HG02642 (cell line): ENCODE results near the gene ZBTB43.
"Not testable (repeated sequence)": the region's sequence is repeated elsewhere in the genome, so short reads cannot be mapped to it uniquely, and the experiment has no call there.

Experiments
- ATAC-seq: cut with Tn5 transposase; IDR thresholded peaks from one replicate; pipeline ENCODE4 v1.9.1; 2021; ENCODE audit warnings: mild to moderate bottlenecking; ENCODE audit not compliant: unreplicated experiment, poor library complexity

ZBTB43 gene

DNA sequence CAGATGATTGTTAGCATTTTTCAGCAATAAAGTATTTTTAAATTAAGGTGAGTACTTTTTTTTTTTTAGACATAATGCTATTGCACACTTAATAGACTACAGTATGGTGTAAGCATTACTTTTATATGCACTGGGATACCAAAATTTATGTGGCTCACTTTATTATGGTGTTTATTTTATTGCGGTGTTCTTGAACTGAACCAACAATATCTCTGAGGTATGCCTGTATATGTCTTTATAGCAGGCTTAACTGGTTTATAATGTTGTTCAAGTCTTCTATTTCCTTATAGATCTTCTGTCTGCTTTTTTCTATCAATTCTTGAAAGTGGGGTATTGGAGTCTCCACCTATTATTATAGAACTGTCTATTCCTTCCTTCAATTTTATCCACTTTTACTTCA lies 18.0 kb downstream of the ZBTB43 start:
- ATAC-seq, result no peak

DNA sequence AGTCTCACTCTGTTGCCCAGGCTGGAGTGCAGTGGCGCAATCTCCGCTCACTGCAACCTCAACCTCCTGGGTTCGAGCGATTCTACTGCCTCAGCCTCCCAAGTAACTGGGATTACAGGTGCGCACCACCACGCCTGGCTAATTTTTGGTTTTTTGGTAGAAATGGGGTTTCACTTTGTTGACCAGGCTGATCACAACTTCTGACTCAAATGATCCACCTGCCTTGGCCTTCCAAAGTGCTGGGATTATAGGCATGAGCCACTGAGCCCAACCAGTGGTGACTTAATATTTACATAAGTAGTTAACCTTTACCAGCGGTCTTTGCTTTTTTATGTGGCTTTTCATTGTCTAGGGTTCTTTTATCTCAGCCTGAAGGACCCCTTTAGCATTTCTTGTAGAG lies 19.2 kb downstream of the ZBTB43 start:
- ATAC-seq, result not testable (repeated sequence)

DNA sequence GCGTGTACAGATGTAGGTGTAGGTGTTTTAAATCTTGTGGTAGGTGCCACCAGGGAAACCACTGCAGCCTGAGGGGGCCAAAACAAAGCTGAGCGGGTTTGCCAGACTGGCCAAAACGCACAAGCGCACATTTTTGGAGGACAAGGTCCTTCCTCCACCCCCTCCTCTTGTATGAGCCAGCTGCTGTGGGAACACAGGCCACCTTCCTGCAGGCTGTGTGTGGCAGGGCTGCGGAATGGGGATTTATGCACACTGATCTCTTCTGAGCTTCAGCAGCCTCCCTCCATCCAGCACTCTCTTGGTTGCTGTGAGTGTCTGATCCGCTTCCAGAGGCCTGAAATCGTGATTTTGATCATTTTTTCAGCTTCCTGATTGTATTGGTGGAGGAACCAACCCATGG lies 22.4 kb downstream of the ZBTB43 start:
- ATAC-seq, result no peak

DNA sequence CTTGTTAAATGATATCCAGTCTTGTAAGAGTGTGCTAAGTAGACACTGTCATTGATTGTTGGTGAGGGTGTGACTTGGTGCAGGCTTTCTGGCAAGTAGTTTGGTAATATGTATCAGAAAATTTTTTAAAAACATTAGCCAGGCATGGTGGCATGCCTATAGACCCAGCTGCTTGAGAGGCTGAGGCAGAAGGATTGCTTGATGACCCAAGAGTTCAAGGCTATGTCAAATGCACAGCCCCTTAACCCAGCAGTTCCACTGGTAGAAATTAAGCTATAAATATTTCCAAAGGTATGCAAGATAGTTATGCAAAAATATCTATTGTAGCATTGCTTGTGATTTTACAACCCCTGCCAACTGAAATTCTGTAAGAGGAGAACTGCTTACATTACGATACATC lies 24.2 kb downstream of the ZBTB43 start:
- no peak for ATAC-seq

DNA sequence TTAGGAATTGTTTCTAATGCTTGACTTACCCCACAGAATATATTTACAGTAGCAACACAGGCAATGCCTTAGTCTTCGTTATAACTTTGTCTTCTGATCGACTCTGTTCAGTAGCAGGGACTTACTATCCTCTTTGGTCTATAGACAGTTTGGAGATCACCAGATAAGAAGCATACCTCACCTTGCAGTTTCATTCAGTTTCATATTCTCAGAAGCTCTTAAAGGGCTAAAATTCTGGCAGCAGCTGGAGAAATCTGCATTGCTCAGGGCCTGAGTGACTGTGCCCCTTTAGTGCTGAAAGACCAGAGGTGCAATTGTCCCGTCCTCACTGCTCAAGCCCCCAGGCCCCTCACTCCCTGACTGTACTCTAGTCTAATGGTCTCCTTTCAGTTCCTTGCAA lies 26.0 kb downstream of the ZBTB43 start:
- ATAC-seq, result no peak

DNA sequence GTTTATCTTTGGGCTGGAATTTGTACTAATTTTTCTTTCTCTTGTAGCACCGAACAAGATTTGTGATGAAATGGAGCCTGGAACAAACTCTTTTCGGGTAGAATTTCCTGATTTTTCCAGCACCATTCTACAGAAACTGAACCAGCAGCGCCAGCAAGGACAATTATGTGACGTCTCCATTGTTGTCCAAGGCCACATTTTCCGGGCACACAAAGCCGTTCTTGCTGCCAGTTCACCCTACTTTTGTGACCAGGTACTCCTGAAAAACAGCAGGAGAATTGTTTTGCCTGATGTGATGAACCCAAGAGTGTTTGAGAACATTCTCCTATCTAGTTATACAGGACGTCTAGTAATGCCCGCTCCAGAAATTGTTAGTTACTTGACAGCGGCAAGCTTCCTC lies 27.6 kb downstream of the ZBTB43 start:
- no peak for ATAC-seq

DNA sequence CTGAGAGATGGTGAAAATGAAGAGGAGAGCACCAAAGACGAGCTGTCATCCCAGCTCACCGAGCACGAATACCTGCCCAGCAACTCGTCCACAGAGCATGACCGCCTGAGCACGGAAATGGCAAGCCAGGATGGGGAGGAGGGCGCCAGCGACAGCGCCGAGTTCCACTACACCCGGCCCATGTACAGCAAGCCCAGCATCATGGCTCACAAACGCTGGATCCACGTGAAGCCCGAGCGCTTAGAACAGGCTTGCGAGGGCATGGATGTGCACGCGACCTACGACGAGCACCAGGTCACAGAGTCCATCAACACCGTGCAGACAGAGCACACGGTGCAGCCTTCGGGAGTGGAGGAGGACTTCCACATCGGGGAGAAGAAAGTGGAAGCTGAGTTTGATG lies 28.2 kb downstream of the ZBTB43 start:
- no peak for ATAC-seq

DNA sequence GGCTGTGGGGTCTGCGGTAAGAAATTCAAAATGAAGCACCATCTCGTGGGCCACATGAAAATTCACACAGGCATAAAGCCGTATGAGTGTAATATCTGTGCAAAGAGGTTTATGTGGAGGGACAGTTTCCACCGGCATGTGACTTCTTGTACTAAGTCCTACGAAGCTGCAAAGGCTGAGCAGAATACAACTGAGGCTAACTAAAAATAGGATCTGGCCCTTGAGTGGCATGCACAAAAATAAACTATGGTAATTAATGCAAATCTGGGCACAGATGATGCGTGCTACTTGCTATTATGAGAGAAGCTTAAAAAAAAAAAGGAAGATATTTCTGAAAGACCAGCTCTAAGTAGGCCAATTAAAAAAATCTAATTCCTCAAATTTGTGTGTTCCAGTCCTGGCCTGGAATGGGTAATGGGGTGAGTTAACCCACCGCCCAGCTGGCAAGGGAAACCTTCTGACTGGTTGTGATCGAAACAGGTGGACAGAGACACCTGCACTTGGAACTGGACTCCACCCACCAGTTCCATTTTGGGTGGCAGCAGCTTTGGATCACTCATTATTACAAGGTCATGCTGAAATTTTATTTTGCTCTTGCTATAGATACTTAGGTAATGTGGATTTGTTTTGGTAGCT lies 29.0 kb downstream of the ZBTB43 start:
- ATAC-seq, result no peak

DNA sequence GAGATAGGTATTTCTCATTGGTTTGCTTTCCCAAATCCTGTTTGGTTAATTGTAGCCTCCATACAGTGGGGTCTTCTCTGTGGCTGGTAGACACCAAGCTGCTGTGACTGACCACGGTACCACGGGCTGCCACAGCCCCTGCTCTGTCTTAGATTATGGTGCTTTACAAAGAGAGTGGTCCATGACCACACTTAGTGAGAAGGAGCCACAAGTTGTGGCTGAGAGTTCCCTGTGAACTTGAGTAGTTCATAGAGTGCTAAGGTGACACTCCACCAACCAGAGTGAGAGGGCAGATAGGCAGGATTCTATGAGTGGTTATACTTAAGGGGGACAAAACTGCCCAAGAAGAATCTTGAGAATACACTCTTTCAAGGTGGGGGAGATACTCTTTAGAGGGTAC lies 29.8 kb downstream of the ZBTB43 start:
- ATAC-seq, result no peak

DNA sequence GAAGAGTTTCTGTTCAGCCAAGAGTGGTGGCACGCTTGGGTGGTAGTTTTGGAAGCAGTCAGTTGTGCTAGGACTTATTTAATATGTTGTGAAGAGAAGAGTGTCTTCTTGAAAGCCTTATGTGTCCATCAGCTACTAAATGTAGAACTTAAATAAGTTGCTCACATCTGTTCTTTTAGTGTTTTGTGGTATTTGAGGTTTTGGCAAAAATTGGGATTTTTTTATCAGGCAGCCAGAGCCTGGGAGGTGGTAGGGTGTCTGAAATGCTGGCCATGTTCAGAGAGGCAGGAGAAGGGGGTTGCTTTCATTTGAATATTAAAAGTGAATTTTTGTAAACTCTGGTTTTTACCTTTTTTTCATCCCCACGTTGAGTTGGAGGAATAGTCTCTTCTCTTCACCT lies 31.4 kb downstream of the ZBTB43 start:
- ATAC-seq, result no peak

DNA sequence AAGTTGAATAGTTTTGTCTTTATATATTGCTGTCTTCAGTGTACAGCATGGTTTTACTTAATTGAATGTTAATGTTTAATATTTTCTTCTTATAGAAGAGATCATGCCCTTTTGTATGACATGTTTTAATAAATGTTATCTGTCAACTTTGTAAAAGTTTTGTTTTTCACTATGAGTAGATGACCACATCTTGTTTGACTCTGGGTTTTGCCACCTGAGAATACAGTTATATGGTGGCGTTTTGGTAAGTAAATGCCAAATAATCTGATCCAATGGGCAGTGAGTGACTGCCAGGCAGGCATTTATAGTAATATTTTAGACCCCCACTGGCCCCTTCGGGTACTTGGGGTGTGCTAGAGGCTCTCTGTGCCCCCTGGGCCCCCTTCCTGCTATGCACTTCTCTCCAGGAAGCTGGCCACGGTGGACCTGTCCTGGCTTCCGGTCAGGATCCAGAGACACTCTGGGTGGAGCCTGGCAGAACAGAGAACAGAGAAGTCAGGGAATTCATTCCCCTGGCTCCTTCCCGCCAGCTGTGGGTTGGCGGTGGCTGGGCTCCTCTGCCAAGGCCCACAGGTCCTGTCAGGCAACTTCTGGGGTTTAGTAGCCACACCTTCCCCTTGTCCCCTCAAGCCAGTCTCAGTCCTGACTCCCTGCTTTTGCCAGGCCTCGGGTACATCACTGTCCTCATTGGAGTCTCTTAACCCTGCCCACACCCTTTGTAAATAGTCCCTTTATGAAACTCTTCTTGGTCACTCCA lies 33.4 kb downstream of the ZBTB43 start:
- no peak for ATAC-seq

DNA sequence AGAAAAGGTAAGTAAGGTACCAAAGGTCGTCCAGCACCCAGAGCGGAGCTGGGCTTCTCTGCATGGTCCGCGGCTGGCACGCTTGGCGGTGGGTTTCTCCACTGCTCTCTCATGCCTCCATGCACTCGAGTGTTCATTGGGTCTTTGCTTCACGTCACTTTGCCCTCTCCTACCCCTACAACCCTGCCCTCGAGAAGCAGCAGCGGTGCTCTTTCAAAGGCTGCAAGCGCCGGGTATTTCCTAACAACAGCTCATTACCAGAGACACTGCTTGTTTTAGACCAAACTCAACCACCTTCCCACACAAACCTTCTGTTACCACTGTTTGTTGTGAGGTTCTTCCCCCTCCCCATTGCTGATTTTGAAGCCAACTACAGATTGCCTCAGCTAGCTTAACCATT lies 34.1 kb downstream of the ZBTB43 start:
- ATAC-seq, result no peak

DNA sequence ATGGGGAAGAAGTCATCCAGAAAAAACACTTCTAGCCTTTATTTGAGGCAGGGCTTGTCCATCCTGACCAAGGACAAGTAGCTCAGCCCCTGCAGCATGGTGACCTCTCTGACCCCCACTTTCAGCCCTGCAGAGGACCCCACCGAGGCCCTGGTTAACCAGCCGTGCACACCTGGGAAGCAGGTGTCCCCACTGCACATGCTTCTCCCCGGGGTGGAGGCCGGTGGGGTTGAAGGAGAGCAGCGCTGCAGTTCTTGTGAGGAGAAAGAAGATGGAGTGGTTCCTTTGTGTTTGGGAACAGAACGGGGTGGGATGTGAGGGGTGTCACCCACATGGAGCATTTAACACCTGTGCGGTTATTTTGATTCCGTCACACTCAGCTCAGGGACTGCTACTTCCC lies 34.5 kb downstream of the ZBTB43 start:
- no peak for ATAC-seq

DNA sequence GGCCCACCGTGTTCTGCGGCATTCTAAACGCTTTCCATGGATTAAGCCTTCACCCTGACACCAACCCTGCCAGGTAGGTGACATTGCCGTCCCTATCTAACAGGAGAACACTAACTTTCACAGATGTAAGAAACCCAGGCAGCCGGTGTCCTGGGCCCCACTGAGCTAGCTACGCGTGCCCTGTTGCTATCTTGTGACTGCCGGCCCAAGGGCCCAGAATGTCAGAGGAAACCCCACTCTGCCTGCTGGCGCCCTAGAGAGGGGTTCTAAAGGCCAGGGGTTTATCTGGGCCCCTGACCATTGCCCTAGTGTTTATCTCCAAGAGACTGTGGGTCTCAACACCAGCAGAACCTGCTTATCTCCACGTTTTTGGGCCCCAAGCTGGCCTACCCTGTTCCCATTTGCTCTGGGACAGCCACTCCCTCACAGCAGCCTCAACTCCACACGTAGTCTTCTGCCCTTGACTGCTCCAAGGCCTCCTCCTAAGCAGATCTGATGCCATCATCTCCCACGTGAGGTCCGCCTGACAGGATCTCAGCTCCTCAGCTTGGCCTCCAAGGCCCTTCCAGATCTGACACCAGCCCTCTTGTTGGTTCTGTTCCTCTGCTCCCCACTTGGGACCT lies 37.5 kb downstream of the ZBTB43 start:
- ATAC-seq, result no peak

DNA sequence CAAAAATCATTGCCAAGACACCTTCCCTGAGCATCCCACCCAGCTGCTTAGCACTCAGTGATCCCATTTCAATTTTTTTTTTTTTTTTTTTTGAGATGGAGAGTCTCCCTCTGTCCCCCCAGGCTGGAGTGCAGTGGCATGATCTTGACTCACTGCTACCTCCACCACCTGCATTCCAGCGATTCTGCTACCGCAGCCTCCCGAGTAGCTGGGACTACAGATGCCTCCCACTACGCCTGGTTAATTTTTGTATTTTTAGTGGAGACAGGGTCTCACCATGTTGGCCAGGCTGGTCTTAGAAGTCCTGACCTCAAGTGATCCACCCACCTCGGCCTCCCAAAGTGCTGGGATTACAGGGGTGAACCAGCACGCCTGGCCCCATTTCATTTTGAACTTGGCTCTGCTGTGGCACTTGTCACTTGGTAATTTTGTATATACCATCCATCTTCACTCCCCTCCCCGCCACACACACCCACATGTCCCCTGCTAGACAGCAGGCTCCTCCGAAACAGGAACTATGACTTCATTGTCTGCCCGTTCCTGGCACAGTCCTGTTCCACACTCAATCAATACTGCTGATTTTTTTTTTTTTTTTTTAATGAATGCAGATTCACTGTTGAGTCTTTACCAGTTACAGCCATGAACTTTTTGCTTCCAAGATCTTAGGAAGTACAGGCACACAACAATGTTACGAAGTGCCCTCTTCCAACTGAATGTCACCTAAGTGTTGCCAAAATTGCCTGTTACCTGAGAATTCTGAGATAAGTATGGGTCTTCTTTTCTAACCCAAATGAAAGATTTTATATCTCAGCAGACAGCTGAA lies 38.3 kb downstream of the ZBTB43 start:
- no peak for ATAC-seq

DNA sequence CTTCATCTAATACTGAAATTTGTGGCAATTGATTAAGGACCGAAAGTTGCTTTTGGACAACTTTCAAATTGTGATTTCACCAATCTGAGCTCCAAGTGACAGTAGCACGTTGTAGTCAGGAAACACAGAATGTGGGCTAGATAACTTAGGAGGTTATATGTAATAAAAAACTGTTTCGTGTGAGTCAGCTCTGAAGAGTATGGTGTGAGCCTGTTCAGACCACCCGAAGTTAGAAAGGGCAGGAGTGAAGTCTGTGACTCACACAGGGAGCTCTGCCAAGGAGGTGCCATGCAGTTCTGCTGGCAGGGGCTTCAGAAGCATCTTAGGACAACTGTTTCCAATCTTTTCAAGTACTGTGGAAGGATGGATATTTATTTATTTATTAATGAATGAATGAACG lies 39.2 kb downstream of the ZBTB43 start:
- no peak for ATAC-seq

DNA sequence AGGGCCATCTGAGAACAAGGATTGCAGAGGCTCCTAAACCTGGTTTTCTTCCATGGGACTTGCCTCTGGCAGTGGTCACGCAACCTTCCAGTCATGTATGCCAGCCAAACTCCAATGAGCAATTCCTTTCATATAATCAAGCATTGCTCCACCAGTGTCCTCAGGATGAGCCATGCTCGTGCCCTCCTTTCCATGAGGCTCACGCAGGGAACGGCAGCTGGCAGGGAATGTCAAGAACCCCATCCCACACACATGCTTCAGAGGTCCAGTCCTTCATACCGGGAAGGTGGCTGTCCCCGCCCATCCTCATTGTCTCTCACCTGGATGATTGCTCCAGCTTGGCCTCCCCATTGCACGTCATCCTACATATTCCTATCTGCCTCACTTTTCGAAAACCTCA lies 42.2 kb downstream of the ZBTB43 start:
- ATAC-seq, result no peak

DNA sequence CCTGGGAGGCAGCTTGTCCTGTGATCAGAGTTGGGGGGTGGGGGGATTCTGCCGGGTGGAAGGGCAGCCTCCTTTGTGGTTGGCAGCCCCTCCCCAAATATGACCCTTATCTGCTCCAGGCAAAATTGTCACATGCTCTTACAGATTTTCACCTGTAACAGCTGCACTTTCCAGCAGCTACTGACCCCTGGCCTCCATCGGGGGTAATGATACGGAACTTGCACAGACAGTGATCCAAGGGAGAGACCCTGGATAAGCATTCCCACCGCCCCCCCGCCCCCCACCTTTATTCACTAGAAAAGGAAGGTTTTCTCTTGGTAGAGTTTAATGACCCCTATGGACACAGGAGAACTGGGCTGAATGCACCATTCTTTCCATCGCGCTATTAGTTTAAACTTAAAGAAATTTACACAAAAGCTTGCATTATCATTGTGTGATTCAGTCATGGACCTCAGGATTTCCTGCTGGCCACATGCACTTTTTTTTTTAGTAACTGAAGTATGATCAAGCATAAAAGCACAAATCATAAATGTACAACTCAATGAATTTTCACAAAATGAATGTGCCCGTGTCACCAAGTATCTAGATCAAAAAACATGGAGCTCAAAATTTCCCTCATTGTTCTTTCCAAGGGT lies 44.9 kb downstream of the ZBTB43 start:
- ATAC-seq, result no peak

DNA sequence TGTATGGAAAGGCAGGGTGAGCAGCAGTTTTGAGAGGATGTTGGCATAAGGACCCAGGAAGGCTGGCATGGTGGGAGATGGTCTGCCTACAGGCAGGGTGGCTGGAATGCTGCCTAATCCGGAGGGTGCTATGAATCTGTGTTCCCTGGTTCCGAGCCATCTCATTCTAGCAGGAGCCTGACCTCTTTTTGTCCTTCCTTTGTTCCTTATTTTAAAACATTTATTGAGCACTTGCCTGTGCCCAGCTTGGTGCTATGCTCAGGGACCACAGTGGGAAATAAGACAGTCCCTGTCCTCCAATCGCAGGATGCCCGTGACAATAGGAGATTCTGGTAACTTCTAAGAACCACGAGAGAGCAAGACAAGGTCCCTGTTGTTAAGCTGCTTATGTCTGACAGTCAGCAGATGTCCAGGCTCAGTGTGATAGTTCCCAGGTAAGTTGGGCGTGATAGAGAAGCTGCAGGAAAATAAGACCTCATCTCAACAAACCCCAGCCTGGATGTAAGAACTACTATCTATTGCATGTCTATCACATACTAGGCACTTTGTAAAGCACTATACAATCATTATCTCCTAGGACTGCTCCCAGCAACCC lies 46.5 kb downstream of the ZBTB43 start:
- no peak for ATAC-seq

DNA sequence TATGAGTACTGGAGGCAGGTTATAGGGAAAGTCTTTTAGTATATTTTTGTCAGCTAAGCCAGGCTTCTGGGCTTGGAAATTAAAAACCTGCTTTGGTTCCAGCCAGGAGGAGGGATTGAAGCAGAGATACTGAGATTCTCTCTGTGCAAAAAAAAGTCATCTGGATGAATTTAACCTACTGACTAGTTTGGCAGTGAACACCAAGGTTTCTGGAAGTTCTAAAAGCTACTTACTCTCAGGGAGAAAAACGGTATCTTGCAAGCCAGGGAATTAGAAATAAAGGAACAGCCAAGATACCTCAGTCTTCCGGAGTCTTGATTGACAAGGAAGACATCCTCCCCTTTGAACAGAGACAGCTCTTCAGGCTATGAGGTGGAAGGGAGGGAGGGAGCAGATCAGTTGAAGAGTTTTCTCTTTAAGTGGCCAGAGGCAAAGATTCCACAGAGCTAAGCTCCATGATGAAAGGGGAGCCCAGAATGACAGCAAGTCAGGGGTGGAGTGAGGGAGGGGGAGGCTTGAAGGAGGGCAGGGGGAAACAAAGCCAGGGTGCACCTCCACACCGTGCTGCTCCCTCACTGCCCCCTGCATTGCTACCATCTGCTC lies 47.3 kb downstream of the ZBTB43 start:
- no peak for ATAC-seq
